Medulla oblongata (tissue), 1 donor: ENCODE measurements around the gene ZNF800.
"Not testable (repeated sequence)": the region's sequence is repeated elsewhere in the genome, so short reads cannot be mapped to it uniquely, and the experiment has no call there.

Experiments used
- DNase-seq: peaks from one replicate; pipeline ENCODE4 v3.0.0-alpha.2; 2015; ENCODE audit errors: extremely low spot score

ZNF800 gene, protein sequence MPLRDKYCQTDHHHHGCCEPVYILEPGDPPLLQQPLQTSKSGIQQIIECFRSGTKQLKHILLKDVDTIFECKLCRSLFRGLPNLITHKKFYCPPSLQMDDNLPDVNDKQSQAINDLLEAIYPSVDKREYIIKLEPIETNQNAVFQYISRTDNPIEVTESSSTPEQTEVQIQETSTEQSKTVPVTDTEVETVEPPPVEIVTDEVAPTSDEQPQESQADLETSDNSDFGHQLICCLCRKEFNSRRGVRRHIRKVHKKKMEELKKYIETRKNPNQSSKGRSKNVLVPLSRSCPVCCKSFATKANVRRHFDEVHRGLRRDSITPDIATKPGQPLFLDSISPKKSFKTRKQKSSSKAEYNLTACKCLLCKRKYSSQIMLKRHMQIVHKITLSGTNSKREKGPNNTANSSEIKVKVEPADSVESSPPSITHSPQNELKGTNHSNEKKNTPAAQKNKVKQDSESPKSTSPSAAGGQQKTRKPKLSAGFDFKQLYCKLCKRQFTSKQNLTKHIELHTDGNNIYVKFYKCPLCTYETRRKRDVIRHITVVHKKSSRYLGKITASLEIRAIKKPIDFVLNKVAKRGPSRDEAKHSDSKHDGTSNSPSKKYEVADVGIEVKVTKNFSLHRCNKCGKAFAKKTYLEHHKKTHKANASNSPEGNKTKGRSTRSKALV

DNA sequence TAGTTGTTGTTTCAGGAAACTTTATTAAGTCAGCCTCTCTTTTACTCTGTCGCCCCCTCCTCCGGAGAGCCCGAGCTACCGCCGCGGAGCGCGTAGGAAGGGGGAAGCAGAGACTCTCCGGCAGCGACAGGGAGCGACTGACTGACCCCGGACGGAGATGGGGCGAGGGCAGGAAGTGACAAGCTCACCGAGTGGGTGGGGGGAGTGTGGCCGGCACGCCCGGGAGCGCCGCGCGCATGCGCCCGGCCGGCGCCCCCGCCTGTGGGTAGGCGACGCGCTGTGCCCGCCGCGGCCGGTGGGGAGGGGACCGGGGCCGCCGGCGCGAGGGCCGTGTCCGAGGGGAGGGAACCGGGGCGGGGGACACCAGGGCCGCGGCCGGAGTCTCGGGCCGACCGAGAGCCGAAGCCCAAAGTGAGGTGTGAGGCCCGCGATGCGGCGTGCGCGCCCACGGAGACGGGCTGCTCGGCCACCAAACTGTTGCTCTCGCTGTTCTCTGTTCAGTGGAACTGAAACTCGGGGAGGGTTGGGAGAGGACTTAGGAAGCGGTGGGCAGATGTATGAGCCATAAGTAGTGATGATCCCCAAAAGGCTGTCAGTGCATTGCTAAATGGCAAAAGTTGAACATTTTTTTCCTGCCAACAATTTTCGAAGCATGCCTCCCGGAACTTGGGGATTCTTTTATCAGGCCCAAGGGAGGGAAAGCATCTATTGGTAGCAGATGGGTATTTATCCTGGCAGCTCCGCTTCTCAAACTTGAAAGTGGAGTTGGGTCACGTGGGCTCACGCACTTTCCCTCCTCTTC lies at the start of gene ZNF800:
ZNF800 (minus strand) TSS at position 143 of the 802 bp plus-strand sequence. CDS start 1,151 bp downstream, outside the sequence.
- DNase-seq: peak; percentile 95

DNA sequence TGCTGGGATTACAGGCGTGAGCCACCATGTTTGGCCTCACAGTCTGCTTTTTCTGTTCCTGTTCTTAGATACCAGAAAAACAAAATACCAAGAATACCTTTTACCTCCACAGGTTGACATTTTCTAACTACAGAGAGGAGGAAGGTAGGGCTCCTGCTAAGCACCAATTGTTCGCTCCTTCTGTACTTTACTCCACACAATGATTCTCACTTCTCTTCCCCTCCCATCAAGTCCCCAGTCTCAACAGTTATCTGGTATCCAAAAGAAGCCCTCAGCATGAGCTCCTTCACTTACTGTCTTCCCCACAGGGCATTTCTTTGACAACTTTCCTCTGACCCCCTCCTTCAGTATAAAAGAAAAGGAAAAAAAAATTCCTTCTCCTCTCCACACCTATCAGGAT lies 47.7 kb upstream of the ZNF800 start:
- no peak for DNase-seq

DNA sequence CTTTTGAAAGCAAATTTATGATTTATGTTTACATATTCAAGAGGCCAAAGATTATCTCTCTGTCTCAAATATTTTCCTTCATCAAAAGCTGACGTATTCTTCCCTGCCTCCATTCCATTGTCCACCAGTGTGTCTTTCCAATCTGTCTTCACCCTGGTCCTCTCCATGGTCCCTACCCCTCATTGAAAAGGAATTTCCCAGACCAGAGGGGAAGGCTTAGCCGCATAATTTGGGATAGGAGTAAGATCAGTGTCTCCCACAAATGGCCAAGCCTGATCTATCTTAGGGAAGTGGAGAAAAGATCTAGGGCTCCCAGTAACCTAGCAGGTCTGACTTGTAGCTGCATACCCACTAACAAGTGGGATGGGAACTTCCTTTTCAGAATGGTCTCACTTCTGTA lies 46.3 kb upstream of the ZNF800 start:
- no peak for DNase-seq

DNA sequence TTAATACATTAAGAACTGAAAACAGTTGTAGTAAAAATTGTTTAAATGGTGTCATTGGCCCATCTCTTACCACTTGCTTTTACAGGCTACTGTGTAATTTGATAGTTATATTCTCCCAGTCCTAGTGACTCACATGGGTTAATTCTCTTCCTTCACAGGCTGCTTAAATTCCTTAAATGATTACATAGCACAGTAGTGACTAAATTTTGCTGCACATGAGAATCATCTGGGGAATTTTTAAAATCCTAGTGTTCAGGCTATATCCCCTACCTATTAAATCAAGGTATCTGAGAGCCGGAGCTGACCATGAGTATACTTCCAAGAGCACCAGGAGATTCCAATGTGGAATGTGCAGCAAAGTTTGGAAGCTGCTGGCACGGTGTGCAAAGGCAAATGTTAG lies 45.3 kb upstream of the ZNF800 start:
- no peak for DNase-seq

DNA sequence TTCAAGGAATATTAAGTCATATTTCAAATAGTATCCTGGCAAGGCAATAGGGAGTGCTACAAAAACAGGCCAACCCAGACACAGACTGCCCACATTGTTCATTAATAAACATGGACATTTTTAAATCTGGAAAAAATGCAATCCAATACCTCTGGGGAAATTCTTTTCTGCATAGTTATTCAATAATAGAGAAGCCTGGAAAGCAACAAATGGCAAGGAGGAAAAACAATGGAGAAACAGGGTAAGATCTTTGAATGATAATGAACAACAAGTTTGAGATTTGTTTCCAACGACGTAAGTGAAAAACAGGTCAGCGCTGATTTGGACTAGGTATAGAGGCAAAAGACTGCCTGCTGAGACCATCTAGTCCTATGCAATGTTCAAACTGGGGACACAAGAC lies 44.7 kb upstream of the ZNF800 start:
- DNase-seq: no peak

DNA sequence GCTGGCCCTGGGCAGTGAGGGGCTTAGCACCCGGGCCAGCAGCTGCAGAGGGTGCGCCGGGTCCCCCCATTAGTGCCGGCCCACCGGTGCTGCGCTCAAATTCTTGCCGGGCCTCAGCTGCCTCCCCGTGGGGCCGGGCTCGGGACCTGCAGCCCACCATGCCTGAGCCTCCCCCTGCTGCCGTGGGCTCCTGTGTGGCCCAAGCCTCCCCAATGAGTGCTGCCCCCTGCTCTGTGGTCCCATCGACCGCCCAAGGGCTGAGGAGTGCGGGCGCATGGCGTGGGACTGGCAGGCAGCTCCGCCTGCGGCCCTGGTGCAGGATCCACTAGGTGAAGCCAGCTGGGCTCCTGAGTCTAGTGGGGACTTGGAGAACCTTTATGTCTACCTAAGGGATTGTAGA lies 36.8 kb upstream of the ZNF800 start:
- DNase-seq: not testable (repeated sequence)

DNA sequence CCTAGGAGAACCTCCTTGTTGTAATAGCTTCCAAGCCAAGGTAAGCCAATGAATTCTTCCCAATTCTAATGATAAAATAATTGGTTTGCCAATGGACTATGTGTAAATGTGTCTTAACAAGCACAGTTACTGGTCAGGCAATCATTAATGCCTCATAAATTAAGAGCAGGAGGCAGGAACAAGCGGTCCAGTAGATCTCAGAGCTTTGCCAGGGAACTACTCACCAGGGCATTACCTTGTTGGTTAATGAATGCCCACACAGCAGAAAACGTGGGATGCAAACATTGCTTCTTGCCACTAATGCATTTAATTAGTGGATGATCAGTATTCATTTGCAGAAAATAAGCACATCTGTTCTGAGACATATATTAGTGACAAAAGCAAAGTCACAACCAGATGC lies 26.7 kb upstream of the ZNF800 start:
- no peak for DNase-seq

DNA sequence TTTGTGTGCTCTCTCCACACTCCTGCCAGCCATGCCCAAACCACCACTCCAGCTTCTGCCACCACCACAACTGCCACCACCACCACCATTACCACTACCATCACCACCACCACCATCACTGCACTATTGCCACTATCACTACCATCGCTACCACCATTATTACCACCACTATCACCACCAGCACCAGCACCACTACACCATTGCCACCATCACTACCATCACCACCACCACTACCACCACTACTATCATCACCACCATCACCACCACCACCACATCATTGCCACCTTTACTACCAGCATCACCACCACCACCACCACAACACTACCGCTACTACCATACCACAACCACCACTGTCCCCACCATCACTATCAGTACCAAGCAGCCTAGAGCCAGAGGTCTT lies 26.0 kb upstream of the ZNF800 start:
- DNase-seq: no peak

DNA sequence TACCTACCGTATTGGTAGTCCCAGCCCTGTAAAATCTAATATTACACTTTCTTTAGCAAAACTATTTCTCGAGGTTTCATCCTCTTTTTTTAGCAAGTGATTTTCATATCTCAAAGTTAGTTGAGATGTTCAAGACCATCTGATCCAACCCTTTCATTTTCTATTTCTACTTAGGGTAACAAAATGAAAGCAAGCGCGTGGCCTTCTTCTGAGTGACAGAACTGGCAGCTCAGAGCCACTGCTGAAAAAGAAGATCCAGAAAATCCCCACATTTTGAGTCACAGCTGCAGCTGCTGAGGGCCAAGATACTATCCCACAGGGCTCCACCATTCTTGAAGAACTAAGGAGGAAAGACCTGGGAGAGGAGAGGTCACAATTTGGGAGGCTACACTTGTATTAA lies 24.8 kb upstream of the ZNF800 start:
- no peak for DNase-seq

DNA sequence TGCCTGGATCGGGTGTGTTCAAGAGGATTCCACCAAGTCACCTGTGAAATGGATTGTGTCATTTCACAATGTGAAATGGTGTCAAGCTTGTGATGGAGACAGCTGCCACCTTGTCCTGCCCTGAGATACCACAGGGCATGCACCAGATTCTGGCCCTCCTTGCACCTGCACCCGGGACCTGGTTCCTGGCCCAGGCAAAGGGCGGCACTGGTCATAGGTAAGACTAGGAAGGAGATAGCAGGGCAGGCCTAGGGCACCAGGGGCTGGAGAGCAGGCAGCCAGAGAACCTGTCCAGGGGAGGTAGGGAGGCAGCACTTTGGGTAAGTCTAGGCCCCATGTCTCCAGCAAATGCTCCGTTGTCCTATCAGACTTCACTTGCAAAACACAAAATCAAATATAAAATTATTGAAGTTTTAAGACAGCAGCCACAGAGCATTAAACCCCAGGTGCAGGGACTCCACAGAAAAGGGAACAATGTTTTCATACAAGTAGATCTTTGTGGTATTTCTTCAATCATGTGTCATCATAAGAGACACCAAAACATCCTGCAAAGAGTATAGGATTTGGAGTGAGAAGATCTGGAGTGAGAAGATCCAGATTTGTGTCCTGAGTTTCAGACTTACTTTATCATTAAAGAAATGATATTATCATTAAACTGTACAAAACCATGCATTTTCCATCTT lies 22.7 kb upstream of the ZNF800 start:
- DNase-seq: no peak

DNA sequence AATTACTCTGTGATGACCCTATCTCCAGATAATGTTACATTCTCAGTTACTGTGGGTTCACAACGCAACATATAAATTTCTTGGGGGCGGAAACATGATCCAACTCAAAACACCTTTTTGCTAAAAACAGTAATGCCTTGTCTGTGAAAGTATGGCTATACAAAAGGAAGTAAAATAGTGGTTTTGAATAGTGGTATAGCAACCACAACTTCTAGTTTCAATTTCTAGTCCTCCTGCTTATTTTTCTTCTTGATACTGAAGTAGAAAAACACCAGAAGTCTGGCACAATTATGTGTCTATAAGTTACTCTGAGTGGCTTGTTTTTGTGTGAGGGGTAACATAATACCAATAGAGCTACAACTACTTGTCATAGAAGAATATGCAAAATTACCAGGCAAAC lies 21.5 kb upstream of the ZNF800 start:
- DNase-seq: no peak

DNA sequence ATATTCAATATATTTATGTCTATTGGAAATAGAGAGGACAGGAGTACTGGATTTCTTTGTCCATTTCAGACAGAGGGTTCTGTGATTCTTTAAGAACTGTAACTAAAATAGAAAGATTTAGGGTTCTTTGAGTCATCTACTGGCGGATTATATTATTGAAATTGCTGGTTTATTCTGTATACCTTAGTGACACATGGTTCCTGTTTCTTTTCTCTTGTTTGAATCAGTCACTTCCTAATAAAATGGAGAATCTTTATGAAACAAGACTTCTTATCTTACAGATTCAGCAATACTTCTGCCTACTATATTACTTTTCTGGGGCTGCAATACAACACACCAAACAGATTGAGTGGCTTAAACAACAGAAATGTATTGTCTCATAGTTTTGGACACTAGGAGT lies 20.8 kb upstream of the ZNF800 start:
- no peak for DNase-seq

DNA sequence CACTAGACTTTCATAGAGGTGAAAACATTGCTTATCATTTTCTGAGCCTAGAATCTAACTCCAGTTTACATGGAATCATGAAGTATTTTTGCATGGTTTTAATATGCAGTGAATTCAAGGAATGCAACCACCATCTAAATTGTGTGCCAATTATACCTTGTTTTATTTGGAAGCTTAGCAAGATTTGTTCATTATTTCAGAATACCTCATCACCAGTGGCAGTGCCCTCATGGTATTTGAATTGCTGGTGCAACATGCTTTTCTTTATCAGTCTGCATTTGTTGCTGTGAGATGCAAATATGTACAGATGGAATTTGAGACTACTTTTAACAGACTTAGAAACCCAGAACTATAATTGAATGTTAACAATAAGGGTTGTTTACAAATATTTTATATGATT lies 18.7 kb upstream of the ZNF800 start:
- no peak for DNase-seq

DNA sequence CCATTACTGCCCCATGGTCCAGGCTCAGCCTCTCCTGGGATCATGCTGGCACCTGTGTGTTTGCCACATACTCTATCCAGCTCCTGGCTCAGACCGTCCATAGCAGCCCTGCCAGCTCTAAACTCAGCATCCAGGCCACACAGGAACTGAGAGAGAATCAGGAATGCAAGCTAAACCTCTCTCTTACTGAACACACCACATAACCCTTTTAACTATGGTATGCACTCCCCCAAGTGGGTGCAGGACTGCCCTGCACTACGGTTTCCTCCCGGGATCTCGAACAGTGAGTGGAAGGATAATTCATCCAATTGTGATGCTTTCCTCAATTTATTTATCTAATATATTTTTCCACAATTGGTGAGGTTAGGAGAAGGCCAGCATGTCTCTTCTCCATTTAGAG lies 17.1 kb upstream of the ZNF800 start:
- DNase-seq: no peak

DNA sequence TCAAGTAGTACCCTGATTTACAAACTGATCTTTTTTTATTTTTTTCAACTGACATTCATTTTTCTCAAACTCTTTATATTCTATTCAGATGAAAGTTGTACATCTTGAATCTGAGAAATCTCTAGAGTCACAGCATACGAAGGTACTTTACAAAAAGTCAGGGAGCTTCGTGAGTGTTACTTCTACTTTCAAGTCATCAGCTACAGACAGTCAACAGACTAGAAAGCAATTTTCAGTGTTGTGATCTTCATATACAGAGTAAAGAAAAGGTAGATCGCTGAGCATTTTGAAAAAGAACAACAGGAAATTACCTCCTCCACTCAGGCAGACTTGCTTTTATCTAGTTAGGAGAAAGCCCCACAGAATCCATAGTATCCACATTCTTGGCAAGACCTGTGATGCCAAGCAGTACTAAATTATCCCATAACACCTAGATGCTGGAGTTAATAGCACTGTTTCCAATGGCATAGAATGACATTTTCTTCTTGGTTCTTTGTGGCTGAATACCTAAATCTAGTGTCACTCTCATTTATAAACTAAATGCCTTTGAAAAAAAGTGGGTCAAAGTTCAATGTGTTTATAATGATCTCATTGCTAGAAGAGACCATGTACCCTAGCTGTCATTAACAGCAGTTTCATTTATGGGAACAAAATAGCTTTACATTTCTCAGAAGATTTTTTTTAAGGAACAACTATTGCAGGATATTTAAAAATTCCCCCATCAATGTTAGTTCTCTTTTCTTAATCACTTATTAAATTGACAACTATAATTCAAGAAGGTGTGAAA lies 12.0 kb upstream of the ZNF800 start:
- no peak for DNase-seq

DNA sequence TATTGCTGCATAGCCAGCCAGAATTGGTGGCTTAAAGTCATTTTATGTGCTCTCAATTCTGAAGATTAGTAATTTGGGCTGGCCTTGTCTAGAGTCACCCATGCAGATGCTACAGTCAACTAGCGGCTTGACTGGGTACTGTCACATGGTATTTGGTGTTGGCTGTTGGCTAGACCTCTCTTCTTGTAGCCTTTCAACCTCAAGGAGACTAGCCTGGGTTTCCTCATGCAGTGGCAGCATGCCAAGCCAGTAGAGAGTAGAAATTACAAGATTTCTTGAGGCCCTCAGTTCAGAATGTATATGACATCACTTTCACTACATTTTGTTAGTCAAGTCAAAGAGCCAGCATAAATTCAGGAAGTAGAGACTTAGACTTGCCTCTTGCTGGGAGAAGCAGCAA lies 3.7 kb upstream of the ZNF800 start:
- no peak for DNase-seq

DNA sequence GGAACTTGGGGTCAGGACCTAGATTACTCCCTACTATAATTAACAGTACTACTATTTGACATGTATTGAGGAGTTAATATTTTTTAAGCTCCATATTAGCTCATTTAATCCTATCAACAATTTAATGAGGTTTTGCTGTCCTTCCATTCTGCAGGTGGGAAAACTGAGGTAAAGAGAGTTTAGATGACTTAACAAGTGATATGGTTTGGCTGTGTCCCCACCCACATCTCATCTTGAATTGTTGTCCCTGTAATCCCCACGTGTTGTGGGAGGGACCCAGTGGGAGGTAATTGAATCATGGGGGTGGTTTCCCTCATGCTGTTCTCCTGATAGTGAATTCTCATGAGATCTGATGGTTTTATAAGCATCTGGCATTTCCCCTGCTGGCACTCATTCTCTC lies 2.6 kb upstream of the ZNF800 start:
- DNase-seq: not testable (repeated sequence)

DNA sequence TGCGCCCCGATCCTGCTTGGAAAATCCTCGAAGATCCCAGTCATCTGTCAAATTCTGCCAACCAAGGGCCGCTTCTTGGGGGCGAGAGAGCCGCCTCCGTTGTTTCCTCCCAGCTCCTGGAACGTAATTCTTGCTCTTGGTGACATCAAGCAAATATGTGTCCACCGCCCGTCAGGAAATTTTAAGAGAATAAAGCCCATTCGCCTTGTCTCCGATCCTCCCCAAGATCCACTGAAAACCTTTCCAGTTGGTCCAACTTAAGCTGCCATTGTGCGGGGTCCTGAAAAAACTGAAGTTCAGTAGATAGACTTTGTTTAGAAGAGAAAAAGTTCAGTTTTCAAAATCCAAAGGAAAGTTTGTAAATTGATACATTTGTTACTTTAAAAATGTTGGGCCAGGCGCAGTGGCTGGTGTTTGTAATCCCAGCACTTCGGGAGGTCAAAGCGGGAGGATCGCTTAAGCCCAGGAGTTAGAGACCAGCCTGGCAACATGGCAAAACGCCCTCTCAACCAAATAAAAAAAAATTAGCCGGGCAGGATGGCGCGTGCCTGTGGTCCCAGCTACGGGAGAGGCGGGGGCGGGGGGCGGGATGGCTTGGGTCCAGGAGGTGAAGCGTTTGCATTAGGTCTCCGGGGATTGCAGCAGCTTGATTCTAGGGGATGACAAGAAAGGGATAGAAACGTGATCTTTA lies 1.0 kb upstream of the ZNF800 start:
- DNase-seq: no peak

DNA sequence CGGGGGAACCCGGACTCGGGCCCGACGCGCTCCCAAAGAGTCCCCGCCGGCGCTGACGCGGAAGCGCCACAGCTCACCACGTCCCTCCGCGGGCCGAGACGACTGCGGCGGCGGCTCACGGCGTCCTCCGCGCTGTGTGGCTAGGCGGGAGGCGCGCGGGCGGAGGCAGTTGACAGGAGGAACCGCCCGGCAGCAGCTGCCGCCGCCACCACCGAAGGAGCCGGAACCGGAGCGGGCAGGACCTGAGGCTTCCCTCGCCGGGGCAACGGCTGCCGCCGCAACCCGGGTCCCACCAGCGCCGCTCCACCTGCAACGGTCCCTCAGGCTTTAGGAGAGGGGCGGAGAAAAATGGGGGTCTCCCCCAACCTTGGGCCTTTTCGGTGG lies 334 bp downstream of the ZNF800 start:
- DNase-seq: no peak

DNA sequence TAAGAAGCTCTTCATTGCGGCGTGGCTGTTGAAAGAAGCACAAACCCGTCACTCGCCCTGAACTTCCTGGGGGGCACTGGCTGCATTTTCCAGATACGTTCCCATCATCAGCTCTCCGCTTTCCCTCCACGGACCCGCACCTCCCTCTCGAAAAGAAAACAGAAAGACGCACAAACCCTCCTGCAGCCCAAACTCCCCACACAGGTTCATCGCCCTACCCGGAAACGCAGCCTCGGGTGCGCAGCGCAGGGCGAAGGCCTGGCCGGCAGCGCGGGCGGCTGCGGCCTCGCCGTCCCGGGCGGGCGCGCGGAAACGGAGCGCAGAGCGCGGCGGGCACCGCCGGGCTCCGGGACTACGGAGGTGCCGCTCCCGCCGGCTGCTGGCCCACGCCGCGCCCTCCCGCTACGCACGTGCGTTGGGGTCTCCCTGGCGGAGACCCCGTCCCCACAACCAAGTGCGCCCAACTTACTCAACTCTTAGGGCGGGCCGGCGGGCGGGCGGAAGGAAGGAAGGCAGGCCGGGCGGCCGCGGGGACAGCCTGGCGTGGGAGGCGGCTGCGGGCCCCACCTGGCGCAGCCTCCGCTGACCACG lies 822 bp downstream of the ZNF800 start:
- DNase-seq: peak; percentile 8
